MM.1S (cell line): ENCODE data around the gene PPFIA2.

Experiments
- DNase-seq: peaks from one replicate; pipeline ENCODE4 v3.0.0-alpha.2; 2015
- H2AFZ ChIP-seq: fragments of 300-600 bp; sonication (generic); 2 replicates; pipeline ENCODE4 v1.6.0; 2016; ENCODE audit warnings: antibody characterized with exemption, low read length
- H3F3A ChIP-seq: fragments of 300-600 bp; sonication (generic); 2 replicates; pipeline ENCODE4 v1.6.1; 2016; ENCODE audit warnings: mild to moderate bottlenecking, antibody characterized with exemption, low read length, moderate library complexity, mixed read lengths; ENCODE audit not compliant: insufficient read depth
- H3K27ac ChIP-seq: fragments of 300-600 bp; sonication (generic); 2 replicates; pipeline ENCODE4 v1.5.1; 2016; ENCODE audit warnings: mild to moderate bottlenecking, low read length
- H3K27me3 ChIP-seq: fragments of 300-600 bp; sonication (generic); replicated peaks from 2 replicates; pipeline ENCODE4 v1.6.0; 2016; ENCODE audit warnings: low read length; ENCODE audit not compliant: insufficient read depth
- H3K36me3 ChIP-seq: fragments of 300-600 bp; sonication (generic); replicated peaks from 2 replicates; pipeline ENCODE4 v1.6.1; 2016; ENCODE audit warnings: mild to moderate bottlenecking, low read length, mixed read lengths; ENCODE audit not compliant: insufficient read depth
- H3K4me1 ChIP-seq: fragments of 300-600 bp; sonication (generic); 2 replicates; pipeline ENCODE4 v1.6.1; 2016; ENCODE audit warnings: low read length, mixed read lengths
- H3K4me2 ChIP-seq: fragments of 300-600 bp; sonication (generic); 2 replicates; pipeline ENCODE4 v1.6.0; 2016; ENCODE audit warnings: low read depth, low read length
- H3K4me3 ChIP-seq: fragments of 300-600 bp; sonication (generic); 2 replicates; pipeline ENCODE4 v1.5.1; 2016; ENCODE audit warnings: low read length, mixed read lengths
- H3K79me2 ChIP-seq: fragments of 300-600 bp; sonication (generic); 2 replicates; pipeline ENCODE4 v1.6.1; 2016; ENCODE audit warnings: mixed run types, low read length, mixed read lengths
- H3K9ac ChIP-seq: fragments of 300-600 bp; sonication (generic); 2 replicates; pipeline ENCODE4 v1.6.1; 2016; ENCODE audit warnings: low read length, mixed read lengths
- H3K9me2 ChIP-seq: fragments of 300-600 bp; sonication (generic); replicated peaks from 2 replicates; pipeline ENCODE4 v1.6.1; 2016; ENCODE audit warnings: mild to moderate bottlenecking, low read length, mixed read lengths; ENCODE audit not compliant: insufficient read depth
- H3K9me3 ChIP-seq: fragments of 300-600 bp; sonication (generic); replicated peaks from 2 replicates; pipeline ENCODE4 v1.6.1; 2016; ENCODE audit warnings: mild to moderate bottlenecking, low read length, mixed read lengths; ENCODE audit not compliant: insufficient read depth
- H4K20me1 ChIP-seq: fragments of 300-600 bp; sonication (generic); 2 replicates; pipeline ENCODE4 v1.6.1; 2016; ENCODE audit warnings: mild to moderate bottlenecking, low read length, moderate library complexity, mixed read lengths; ENCODE audit not compliant: insufficient read depth
- CTCF ChIP-seq: fragments of 300-600 bp; sonication (generic); IDR thresholded peaks from 2 replicates; pipeline ENCODE4 v1.5.1; 2016; ENCODE audit warnings: antibody characterized with exemption, low read length, mixed read lengths
- EZH2 ChIP-seq: fragments of 300-600 bp; sonication (generic); optimal IDR thresholded peaks from 2 replicates; pipeline ENCODE3; 2017; ENCODE audit warnings: low read depth, mild to moderate bottlenecking, antibody characterized with exemption, low read length, mixed read lengths
- EZH2phosphoT487 ChIP-seq: fragments of 300-600 bp; sonication (generic); IDR thresholded peaks from 2 replicates; pipeline ENCODE4 v1.6.1; 2018; ENCODE audit warnings: antibody characterized with exemption, low read length

Gene PPFIA2

GRCh38 chr12:81209012-81209411 lies 550.1 kb downstream of the PPFIA2 start:
- H3K36me3 ChIP-seq: no peaks in the 10 kb centered on the region
- H3K9me3 ChIP-seq: no peaks in the 10 kb centered on the region
- no peak for TF ChIP-seq EZH2
- no peak for TF ChIP-seq CTCF
- no peak for TF ChIP-seq EZH2phosphoT487
- H4K20me1 ChIP-seq: no peaks in the 10 kb centered on the region
- H3K9me2 ChIP-seq: no peaks in the 10 kb centered on the region
- no peaks in the 10 kb centered on the region for H3K27me3 ChIP-seq
- no peak for DNase-seq
- no peaks in the 10 kb centered on the region for H3K4me1 ChIP-seq
- no peak overlapping the region for H3K27ac ChIP-seq
- no peak overlapping the region for H3K4me2 ChIP-seq
- no peak overlapping the region for H3K4me3 ChIP-seq
- no peak overlapping the region for H2AFZ ChIP-seq
- H3K79me2 ChIP-seq: no peaks in the 10 kb centered on the region
- no peak overlapping the region for H3K9ac ChIP-seq
- no peaks in the 10 kb centered on the region for H3F3A ChIP-seq

GRCh38 chr12:81208187-81208911 lies 550.8 kb downstream of the PPFIA2 start:
- Histone ChIP-seq H4K20me1 (no peaks in the 10 kb centered on the region), H2AFZ (no peak overlapping the region), H3K4me1 (no peaks in the 10 kb centered on the region), H3F3A (no peaks in the 10 kb centered on the region), H3K4me2 (no peak overlapping the region), H3K79me2 (no peaks in the 10 kb centered on the region), H3K9me3 (no peaks in the 10 kb centered on the region), H3K27me3 (no peaks in the 10 kb centered on the region), H3K4me3 (no peak overlapping the region), H3K9me2 (no peaks in the 10 kb centered on the region), H3K9ac (no peak overlapping the region), H3K27ac (no peak overlapping the region), H3K36me3 (no peaks in the 10 kb centered on the region)
- TF ChIP-seq EZH2 (no peak), EZH2phosphoT487 (no peak), CTCF (no peak)
- no peak for DNase-seq
